GM21619 (cell line): ENCODE results near the gene SPTBN1.

Source experiments
- ATAC-seq: cut with Tn5 transposase; IDR thresholded peaks from one replicate; pipeline ENCODE4 v1.9.1; 2021; ENCODE audit not compliant: unreplicated experiment

Gene SPTBN1

DNA sequence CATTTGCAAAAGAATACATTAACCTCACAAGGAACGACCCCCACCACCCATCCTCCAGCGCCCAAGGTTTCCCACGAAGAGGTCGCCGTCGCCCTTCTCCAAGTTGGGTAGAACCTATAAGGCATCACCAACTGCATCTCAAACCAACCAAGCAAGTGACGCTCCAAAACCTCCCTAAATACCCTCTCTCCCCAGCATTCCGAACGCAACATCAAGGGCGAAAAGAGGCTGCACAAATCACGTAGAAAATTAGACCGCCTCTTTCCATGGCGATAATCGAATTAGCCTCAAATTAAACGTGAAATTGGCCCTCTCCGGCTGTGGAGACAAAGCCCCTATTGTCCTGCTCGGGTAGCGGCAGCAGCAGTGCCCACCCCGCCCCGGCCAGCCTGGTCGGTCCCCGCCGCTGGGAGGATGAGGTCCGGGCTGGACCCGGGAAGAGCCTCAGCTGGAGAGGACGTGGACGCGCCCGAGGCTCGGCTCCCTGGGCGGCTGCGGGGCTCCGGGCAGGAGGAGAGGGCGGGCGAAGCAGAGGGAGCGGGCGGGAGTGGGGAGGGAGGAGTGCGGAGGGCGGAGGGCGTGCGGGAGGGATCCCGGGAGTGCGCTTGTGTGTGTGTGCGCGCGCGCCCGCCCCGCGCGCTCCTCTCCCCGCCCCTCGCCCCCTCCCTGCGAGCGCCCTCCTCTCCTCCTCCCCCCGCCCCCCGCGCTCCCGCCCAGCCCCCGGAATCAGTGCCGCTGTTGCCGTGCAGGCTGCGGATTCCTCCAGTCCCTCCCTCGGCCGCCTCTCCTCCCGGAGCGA, at the start of gene SPTBN1:
SPTBN1 (plus strand) TSS at position 765 of the 799 bp plus-strand sequence. CDS start 70,092 bp downstream, outside the sequence.
- ATAC-seq, result peak; percentile 46

DNA sequence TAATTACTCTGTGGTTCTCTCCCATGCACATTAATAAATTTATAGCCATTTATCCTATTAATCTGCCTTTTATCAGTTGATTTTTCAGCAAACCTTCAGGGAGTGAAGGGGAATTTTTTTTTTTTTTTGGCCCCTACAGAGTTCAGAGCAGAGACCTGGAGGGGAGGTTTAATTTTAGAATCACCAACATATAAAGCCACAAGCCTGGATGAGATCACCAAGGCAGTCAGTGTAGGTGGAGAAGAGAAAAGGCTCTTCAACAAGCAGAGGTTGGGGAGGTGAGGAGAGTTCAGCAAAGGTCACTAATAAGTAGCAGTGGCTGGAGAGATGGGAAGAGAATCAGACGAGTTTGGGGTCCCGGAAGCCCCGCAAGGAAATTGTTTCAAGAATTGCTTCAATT, 48.4 kb upstream of the SPTBN1 start:
- ATAC-seq, result no peak

DNA sequence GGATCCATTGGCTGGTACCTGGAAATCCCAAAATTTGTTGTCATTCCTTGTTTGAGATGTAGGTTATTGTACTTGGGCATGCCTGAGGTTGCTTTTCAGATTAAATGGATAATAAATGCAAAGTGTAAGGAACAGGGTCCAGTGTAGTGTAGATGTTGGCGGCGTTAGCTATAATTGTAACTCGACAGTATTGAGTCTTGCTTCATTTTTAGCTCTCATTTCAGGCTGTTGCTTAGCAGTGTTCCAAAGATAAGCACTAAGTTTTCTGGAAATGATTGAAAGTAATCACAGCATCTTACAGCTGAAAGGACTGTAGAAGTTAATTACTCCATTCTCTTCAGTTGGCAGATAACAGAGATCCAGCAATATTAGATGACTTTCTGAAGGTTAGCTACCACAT, 47.8 kb upstream of the SPTBN1 start:
- ATAC-seq, result no peak

DNA sequence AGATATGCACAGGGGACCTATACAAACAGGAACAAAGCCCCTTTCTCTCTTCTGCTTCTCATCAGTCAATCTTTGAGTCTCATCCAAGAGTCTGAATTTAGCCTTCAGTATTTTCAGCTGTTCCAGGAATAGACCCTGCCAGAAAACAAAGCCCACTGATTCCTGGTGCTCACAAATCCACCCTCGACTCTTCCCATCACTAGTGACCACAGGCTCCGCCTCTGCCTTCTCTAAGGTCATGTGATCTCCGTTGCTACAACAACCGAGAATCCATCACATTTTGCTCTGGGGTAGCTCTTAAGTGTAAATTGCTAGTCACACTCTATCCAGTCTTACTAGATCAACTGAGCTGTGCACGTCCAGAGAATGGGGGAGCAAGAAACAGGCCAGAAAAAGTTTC, 46.4 kb upstream of the SPTBN1 start:
- ATAC-seq, result no peak

DNA sequence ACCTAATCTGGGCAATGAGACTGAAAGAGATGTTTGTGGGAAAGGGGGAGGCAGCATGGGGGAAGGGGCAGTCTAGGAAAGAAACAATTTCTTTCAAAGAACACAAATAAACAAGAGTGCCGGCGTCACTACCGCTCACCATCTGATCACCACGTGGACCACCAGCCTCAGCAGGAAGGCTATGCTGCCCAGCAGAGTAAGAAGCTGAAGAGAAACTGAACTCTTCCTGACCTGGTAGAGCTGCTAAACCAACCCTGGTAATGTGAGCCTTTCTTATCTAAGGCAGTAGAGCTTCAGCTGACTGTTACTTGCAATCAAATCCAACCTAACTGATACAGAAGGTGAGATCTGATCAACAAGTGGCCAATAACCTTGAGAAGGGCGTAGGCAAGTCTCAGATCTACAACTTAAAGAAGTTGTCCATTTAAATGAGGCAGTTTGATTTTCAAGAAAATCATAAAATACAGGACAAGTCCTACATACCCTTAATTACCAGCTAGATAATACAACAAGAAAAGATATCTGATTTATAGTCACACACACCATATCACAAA, 44.2 kb upstream of the SPTBN1 start:
- ATAC-seq, result no peak

DNA sequence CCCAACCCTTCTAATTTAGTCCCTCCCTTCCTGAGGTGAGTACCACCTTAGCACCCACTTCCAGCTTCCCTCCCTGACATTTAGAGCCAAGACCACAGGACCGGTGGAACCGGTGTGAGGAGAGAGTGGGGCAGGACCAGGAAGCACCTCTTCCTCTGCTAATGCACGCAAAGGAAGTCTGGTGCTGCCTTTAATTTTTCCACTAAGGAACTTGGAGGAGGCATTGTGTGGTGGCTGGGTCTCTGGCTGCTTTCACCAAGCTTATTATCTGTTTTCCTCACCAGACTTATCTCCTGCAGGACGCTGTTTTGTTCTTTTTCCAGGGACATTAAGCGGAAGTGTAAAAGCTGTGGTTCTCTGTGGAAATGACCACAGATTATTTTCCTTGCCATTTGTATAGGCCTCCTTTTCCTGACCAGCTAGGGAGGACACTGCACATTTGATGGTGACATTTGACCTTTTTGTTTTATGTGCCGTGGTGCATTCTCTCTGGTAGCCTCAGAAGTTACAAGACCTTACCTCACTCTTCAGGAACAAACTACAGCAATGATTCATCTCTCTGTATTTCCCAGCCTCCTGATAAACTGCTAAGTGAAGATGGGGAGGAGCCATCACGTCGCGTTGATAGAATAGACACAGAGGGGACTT, 39.8 kb upstream of the SPTBN1 start:
- no peak for ATAC-seq

DNA sequence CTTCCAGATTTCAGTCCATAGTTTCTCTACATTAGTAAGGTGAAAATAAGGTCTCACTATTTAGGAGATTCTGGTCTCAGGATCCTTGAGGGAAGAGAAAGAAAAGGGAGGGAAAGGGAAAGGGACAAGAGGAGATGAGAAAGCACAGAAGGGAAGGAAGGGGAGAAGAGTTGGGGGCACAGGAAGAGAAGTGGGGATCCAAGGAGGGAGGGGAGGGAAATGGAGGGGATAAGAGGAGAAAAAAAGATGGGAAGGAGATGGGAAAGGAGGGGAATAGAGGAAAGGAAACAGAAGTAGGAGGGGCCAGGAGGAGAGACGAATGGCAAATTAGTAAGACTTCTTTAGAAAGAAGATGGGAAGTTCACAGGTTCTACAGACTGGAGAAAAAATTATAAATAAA, 39.2 kb upstream of the SPTBN1 start:
- ATAC-seq, result no peak

DNA sequence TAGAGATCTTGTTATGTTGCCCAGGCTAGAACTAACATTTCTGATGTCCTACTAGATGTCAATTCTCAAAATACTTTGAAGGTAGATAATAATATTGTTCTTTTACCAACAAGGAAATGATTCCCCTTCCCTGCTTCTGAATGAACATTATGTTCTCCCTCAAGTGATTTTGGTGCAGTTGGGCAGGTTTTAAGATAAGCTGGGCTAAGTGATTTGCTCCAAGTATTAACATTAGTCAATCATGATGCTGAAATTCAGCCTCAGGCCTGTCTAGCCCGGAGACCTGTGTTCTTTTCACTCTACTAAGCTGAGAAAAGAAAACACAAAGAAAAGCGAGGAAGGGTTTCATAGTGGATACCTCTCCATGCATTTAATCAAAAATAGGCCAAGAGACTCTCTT, 38.5 kb upstream of the SPTBN1 start:
- ATAC-seq, result no peak

DNA sequence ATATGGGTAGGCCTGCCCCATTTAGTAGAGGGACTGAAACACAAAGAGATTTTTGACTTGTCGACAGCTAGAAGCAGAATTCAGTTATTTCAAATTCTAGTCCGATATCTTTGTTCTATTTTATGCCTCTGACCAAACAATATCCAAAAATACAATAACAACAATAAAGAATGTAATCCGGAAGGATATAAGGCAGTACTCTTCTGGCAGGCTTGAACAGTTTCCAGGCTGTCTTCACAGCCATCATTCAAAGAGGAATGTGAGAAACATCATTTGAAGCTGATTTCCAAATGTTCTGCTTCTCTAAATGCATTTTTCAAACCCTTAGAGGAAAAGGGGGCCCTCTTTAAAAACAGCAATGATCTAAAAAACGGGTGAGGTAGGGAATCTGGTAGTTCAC, 36.7 kb upstream of the SPTBN1 start:
- ATAC-seq, result no peak

DNA sequence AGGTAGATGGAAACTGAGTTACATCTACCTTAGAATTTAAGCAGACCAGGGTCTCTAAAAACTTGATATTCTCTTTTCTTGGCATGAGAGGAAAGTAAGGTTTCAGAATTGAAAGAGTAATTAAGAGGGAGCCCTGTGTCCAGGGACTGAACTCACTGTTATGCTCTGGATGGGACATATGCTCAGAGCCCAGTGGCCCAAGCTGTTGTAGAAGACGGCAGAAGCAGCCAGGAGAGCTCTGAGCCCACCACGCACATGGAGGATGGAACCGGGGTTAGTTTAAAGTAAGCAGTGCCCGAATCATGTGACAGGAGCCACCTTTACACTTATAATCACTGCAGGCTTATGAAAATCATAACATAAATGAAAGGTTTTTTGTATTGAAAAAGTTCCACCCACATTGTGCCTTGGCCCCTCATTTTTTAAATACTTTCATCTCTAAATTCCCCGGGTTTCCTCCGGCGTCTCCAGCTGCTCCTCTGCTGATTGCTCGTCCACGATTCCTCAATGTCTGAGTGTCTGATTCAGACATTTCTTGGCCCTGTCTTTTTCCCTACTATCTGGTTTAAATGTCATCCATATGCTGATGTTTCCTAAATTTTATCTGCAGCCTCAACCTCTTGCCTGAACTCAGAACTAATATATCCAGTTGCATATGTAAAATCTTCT, 36.1 kb upstream of the SPTBN1 start:
- ATAC-seq, result no peak

DNA sequence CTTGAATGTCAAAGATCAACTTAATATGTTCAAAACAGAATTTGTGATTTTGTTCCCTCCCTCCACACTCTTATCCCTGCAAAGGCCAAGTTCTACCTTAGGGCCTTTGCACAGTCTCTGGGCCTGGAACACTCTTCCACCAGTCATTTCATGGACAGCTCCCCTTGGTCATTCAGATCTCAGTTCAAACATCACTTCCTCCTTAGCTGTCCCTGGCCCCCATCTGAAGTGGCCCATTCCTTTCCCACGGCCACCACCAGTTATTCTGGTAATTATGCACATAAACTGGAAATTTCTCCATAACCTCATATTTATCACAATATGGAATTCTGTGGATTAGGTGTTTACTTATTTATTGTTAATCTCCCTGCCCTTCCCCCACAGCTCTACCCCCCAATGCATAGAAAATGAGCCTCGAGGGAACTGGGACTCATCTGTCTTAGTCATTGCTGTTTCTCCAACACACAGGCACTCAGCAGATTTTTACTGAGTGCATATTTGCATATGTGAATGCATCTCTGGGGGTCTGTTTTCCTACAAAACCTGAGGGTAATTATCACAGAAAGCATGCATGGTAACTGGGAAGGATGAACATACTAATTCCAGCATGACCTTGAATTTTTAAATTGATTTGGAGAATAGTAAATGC, 35.5 kb upstream of the SPTBN1 start:
- no peak for ATAC-seq

DNA sequence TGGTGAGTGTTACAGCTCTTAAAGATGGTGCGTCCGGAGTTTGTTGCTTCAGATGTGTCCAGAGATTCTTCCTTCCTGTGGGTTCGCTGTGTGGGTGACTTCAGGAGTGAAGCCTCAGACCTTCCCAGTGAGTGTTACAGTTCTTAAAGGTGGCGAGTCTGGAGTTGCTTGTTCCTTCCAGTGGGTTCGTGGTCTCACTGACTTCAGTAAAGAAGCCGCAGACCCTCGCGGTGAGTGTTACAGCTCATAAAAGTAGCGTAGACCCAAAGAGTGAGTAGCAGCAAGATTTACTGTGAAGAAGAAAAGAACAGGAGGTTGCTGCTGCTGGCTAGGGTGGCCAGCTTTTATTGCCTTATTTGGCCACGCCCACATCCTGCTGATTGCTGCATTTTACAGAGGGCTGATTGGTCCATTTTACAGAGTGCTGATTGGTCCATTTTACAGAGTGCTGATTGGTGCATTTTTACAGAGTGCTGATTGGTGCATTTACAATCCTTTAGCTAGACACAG, 34.0 kb upstream of the SPTBN1 start:
- no peak for ATAC-seq

DNA sequence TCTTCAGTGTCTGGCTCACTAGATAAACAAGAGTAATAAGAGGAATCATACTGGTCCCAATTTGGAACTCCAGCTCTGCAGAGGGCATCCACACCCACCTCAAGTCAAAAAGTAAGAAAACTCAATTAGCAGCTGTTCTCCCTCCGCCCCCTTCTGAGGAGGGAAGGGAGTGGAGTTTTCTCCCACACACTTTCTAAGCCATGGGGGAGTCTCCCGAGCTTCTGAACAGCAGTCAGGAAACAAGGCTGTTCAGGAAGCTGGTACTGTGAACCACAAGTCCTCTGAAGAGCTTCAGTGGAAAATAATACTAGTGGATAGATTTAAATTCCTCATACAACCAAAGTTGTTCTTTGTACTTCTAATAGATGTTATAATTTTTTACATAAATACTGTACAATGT, 32.9 kb upstream of the SPTBN1 start:
- ATAC-seq, result no peak

DNA sequence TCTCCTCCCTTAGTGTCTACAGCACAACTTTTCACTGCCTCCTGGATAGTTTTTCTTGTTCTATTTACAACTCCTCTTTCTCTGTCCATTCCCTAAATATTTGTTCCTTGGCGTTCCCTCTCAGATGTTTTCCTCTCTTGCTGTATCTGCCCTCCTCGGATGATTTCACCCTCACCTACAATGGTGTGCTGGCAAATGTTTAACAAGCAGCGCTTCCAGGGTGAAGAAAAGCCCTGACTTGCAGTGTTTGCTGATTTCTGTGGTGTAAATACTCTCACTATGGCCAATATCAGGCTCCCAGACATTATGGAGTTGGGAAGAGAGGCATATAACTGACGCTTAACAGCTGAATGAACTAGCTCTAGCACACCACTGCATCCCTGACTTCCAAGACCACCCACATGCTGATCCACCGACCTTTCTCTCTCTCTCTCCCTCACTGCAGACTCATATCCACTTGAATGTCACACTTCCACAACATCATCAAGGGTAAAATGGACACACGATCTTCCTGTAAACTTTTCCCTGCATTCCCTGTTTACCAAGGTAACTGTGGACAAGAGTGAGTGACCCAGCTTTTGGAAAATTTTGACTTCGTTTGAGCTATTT, 31.5 kb upstream of the SPTBN1 start:
- ATAC-seq, result no peak

DNA sequence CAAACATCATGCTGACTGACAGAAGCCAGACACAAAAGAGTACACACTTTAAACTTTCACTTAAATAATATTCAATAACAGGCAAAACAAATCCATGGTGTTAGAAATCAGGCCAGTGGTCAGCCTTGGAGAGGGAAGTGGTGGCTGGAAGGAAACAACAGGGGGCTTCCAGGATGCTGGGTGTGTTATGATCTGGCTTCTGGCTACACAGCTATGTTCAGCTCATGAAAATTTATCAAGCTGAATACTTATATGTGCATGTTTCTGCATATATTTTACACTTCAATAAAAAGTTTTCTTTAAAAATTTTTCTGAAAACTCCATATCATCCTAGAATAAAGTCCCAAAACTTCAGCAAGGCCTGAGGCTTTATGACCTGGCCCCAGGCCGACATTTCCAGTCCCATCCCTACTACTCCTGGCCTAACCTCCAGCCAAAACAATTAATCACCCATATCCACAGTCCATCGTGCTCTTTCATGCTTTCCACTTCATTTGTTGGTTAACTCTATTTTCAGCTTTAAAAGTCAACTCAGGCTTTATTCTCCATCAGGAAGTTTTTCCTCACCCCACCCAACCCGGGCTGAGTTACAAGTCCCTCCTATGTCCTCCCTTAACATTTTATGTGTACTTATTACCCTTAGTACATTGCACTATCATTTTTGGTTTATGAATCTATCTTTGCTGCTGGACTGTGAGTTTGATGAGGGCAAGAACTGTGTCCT, 27.9 kb upstream of the SPTBN1 start:
- ATAC-seq, result no peak

DNA sequence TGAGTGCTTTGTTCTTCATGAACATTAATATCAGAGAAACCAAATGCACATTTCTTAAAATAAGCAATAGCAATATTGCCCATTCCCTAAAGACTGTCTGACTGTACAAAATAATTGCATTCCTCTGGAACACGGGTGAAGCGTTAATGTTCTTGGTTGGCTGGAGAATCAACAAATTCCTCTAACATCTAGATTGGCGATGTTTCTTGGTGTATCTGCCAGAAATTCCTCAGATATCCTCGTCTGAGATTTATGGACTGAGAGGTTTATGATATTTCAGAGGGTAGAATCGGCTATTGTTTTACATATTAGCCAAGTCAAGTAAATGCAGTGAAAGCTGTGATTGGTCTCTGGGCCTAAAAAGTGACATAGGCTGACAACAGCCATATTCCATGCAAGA, 27.1 kb upstream of the SPTBN1 start:
- ATAC-seq, result no peak

DNA sequence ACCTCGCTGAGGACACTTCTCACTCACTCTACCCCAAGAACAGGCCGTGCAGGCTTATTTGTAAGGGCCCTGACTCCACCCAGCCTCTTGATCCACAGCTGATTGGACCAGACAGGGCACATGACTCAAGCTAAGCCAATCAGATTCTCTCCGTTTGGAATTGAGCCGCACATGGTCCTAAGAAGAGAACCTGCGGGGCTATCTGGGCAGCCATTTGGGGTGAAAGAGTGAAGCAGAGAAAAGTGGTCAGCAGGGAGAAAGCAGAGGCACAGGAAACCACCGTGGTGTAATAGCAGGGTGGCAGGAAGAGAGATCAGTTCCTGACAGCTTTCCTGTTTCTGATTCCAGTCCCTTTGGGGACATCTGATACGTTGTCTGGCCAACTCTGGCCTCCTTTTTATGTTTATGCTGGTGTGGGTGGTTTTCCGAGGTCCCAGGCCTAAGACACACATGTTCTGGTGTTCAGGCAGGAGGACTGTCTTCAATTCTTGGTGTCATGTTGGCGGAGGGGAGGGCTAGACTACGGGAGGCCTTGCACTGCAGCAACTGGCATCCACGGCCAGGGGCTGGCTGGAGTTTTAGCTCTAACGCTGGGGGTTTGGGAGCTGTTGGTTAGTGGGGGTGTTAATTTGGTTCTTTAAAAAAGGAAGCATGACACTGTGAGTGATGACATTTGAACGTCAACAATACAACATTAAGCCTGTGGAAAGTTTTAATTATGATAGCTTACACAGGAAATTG, 26.1 kb upstream of the SPTBN1 start:
- no peak for ATAC-seq

DNA sequence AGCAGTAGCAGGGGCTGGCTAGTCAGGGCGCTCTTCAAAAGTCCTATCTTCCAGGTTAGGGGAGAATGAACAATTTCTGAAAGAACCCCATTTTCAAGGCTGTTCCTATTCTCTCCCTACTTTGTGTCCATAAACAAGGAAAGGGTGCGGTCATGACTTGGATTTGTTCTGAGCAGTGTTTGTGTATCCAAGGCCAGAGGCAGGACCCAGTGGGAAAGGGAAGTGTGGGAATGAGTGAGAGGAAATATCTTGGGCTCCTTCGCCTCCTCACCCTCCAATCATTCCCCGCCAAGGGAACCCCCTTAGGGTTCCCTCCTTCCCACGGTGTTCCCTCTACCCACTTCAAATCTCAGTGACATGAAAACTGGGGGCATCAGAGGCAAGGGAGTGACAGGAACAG, 25.5 kb upstream of the SPTBN1 start:
- ATAC-seq, result no peak

DNA sequence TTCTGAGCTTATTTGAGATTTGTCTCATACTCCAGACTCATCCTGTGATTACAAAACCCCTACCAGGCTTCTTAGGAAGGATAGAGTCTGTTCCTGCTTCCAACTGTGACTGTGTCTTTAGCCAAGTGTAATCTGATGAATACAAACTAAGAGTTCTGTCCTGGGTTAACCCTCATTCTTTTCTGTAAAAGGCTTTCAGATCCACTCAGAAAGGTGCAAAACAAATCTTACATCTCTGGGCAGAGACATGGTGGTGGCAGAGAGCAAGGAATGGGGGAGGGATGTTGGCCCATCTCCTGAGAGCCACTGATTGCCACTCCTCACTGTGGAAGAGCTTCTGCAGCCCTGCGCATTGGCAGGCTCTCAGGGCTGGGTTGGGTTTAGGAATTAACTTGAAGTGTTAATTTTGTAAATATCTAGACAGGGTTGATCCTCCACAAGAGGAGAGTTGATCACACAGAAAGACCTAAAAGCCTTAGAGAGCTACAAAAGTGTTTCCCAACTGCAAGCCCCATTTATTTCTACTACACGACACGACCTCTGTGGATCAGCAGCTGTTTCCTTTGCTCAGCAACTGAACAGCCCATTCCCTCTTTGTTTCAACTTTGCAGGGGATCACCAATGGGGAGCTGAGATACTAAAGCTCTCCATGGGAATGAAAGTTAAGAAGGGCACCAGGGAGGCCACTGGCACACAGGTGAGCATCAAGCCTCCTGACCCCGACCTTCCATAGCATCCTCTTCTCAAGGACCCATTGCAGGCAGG, 23.7 kb upstream of the SPTBN1 start:
- ATAC-seq, result no peak
